Endodermal cell (in vitro differentiated cells): ENCODE data around the gene TOGARAM1. TPM values are rescaled to one million over a fixed set of nuclear protein-coding genes. Genes with fewer than 3 reads are reported as not detected.

Source experiments
- DNase-seq: peaks from one replicate; pipeline ENCODE4 v3.0.0-alpha.2; 2017
- H3K27ac ChIP-seq: 2 replicates; pipeline ENCODE4 v1.5.1; 2013; ENCODE audit warnings: mild to moderate bottlenecking, low read depth, low read length, moderate library complexity
- H3K27me3 ChIP-seq: 2 replicates; pipeline ENCODE4 v1.6.1; 2013; ENCODE audit warnings: mild to moderate bottlenecking, low read length, moderate library complexity; ENCODE audit not compliant: insufficient read depth, control insufficient read depth, poor library complexity, severe bottlenecking
- H3K36me3 ChIP-seq: 2 replicates; pipeline ENCODE4 v1.7.0; 2013; ENCODE audit warnings: mild to moderate bottlenecking, low read length, moderate library complexity; ENCODE audit not compliant: control insufficient read depth, insufficient read depth
- H3K4me1 ChIP-seq: one replicate; pipeline ENCODE4 v1.7.0; 2013; ENCODE audit warnings: low read length; ENCODE audit not compliant: control insufficient read depth, insufficient read depth
- H3K4me3 ChIP-seq: 2 replicates; pipeline ENCODE4 v1.5.1; 2013; ENCODE audit warnings: mild to moderate bottlenecking, low read length, moderate library complexity
- H3K9ac ChIP-seq: 2 replicates; pipeline ENCODE4 v1.6.1; 2013; ENCODE audit warnings: mild to moderate bottlenecking, low read length, moderate library complexity; ENCODE audit not compliant: poor library complexity, severe bottlenecking; ENCODE audit errors: extremely low read depth
- H3K9me3 ChIP-seq: 2 replicates; pipeline ENCODE4 v1.6.1; 2013; ENCODE audit warnings: mild to moderate bottlenecking, low read length, moderate library complexity; ENCODE audit not compliant: control insufficient read depth
- H3K27ac Mint-ChIP-seq: 2 replicates; pipeline ENCODE4 v1.8.0; 2020; ENCODE audit warnings: mixed read lengths
- H3K27me3 Mint-ChIP-seq: 2 replicates; pipeline ENCODE4 v1.8.0; 2021; ENCODE audit warnings: mild to moderate bottlenecking, mixed read lengths; ENCODE audit not compliant: insufficient read depth
- H3K36me3 Mint-ChIP-seq: 2 replicates; pipeline ENCODE4 v1.8.0; 2020; ENCODE audit warnings: low read depth, mixed read lengths
- H3K4me1 Mint-ChIP-seq: 2 replicates; pipeline ENCODE4 v1.8.0; 2020; ENCODE audit warnings: mixed read lengths
- H3K4me3 Mint-ChIP-seq: 2 replicates; pipeline ENCODE4 v1.8.0; 2020; ENCODE audit warnings: mild to moderate bottlenecking, moderate library complexity, mixed read lengths
- H3K9me3 Mint-ChIP-seq: 2 replicates; pipeline ENCODE4 v1.8.0; 2020; ENCODE audit warnings: mild to moderate bottlenecking, mixed read lengths
- WGBS, 2 experiments: methylation state at CpG; one replicate each; pipeline versions ENCODE4 v1.1.5 to v1.1.7; 2013; ENCODE audit warnings: missing lambda C conversion rate in 2 of 2, mixed read lengths in 1 of 2; ENCODE audit not compliant: insufficient coverage in 1 of 2, insufficient read length in 1 of 2; 5-methylcytosine and 5-hydroxymethylcytosine counted together
- total RNA-seq, 2 donors: library from RNA; stranded (reverse); fragmentation: NEBNext Ultra II Directional in 1 of 2; extraction: Animal tissue kit (Norgen Biotek cat#: 25700) in 1 of 2; gene quantifications; 2 replicates in 1 of 2; 3 replicates in 1 of 2; pipeline ENCODE4 v1.2.1, GENCODE V29; 2021
- TF ChIP-seq, protein P1 (sequence below): fragments of 200-600 bp; sonication (generic); conservative IDR thresholded peaks from 2 replicates; pipeline ENCODE4 v1.5.0; 2021; ENCODE audit warnings: antibody characterized with exemption, mild to moderate bottlenecking

Gene TOGARAM1
- total RNA-seq, 2 donors from 2014 or later, result 12.3 to 13.7 TPM

- no peaks in the 10 kb centered on the region for H3K27me3 ChIP-seq
- no peak overlapping the region for H3K9ac ChIP-seq
- no peak overlapping the region for H3K27ac ChIP-seq
- TF ChIP-seq, protein P1, sequence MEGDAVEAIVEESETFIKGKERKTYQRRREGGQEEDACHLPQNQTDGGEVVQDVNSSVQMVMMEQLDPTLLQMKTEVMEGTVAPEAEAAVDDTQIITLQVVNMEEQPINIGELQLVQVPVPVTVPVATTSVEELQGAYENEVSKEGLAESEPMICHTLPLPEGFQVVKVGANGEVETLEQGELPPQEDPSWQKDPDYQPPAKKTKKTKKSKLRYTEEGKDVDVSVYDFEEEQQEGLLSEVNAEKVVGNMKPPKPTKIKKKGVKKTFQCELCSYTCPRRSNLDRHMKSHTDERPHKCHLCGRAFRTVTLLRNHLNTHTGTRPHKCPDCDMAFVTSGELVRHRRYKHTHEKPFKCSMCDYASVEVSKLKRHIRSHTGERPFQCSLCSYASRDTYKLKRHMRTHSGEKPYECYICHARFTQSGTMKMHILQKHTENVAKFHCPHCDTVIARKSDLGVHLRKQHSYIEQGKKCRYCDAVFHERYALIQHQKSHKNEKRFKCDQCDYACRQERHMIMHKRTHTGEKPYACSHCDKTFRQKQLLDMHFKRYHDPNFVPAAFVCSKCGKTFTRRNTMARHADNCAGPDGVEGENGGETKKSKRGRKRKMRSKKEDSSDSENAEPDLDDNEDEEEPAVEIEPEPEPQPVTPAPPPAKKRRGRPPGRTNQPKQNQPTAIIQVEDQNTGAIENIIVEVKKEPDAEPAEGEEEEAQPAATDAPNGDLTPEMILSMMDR, result no peak
- H3K9me3 ChIP-seq, result no peaks in the 10 kb centered on the region
- DNase-seq, result no peak
- H3K36me3 ChIP-seq, result no peaks in the 10 kb centered on the region
- H3K27ac Mint-ChIP-seq, result no peak overlapping the region
- no peaks in the 10 kb centered on the region for H3K36me3 Mint-ChIP-seq
- no peaks in the 10 kb centered on the region for H3K9me3 Mint-ChIP-seq
- no peak overlapping the region for H3K4me3 Mint-ChIP-seq
- H3K4me3 ChIP-seq, result no peak overlapping the region
- no peaks in the 10 kb centered on the region for H3K27me3 Mint-ChIP-seq
- H3K4me1 Mint-ChIP-seq, result peaks cover 9% of the 10 kb centered on the region
- no peaks in the 10 kb centered on the region for H3K4me1 ChIP-seq
- 82 to 83% methylated on average over 2 of the region's 2 CpGs for WGBS, 2 experiments
These were observed 17.3 kb downstream of the TOGARAM1 start for GRCh38 chr14:44979273-44979672.

DNA sequence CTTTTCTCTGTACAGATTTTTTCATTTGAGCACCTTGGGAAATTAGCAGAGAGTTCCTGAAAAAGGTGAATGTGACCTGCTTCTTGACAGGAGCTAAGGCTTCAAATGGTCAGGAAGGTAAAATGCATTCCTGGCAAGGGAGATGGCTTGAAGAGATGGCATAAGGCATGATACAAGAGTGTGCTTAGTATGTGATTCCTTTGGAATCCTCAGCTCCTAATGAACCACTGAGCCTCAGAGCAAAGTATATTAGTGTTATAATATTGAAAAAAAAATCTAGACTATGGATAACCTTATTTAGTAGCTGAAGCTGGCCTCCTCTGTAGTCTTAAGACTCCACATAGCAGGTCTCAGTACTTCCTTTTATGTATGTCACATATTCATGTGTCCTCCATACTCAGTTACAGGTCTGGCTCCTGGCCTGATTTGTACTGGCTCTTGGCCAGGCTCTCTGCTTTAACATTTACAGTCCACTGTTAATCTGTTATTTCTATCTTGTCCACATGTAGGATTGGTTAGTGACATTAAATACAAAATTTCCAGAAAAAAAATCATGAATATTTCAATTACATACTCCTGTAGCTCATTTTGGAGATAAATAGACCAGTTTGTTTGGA lies 17.9 kb downstream of the TOGARAM1 start:
- Mint-ChIP-seq H3K36me3 (no peaks in the 10 kb centered on the region), H3K27me3 (no peaks in the 10 kb centered on the region), H3K27ac (no peak overlapping the region), H3K9me3 (no peaks in the 10 kb centered on the region), H3K4me3 (no peak overlapping the region), H3K4me1 (peaks cover 9% of the 10 kb centered on the region)
- Histone ChIP-seq H3K9me3 (no peaks in the 10 kb centered on the region), H3K9ac (no peak overlapping the region), H3K36me3 (no peaks in the 10 kb centered on the region), H3K4me1 (no peaks in the 10 kb centered on the region), H3K27ac (no peak overlapping the region), H3K27me3 (no peaks in the 10 kb centered on the region), H3K4me3 (no peak overlapping the region)
- no peak for DNase-seq
- TF ChIP-seq, protein P1, result no peak

DNA sequence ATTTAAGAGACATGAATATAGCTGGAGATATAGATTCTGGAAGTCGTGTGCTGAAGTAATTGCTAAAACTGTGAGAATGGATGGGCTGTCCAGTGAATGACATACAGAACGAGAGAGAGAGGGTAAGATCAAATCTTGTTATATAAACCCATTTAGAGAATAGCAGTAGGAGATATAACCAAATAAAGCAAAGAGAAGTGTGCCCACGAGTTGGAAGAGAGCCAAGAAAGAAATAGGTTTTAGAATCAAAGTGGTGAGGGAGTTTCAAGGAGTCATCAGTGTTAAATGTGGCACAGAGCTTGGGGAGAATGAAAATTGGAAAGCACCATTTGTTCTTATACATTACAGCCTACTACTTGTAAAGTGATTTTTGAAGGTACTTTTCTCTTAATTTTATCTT lies 19.2 kb downstream of the TOGARAM1 start:
- no peak for DNase-seq
- Histone ChIP-seq H3K27me3 (no peaks in the 10 kb centered on the region), H3K36me3 (no peaks in the 10 kb centered on the region), H3K27ac (no peak overlapping the region), H3K9ac (no peak overlapping the region), H3K4me1 (no peaks in the 10 kb centered on the region), H3K4me3 (no peak overlapping the region), H3K9me3 (no peaks in the 10 kb centered on the region)
- Mint-ChIP-seq H3K36me3 (no peaks in the 10 kb centered on the region), H3K9me3 (no peaks in the 10 kb centered on the region), H3K27me3 (no peaks in the 10 kb centered on the region), H3K4me1 (peaks cover 5% of the 10 kb centered on the region), H3K27ac (no peak overlapping the region), H3K4me3 (no peak overlapping the region)
- WGBS, 2 experiments, result 90 to 95% methylated on average over 2 to 3 of the region's 3 CpGs
- TF ChIP-seq, protein P1, result no peak
